SW 1271 (cell line): ENCODE measurements around the gene MCTP2.
"Not testable (repeated sequence)": the region's sequence is repeated elsewhere in the genome, so short reads cannot be mapped to it uniquely, and the experiment has no call there.

ENCODE experiments used
- DNase-seq, 2 experiments: peaks; one replicate each; lab custom pipeline; 2025; lab: John Stamatoyannopoulos, UW

The MCTP2 gene

DNA sequence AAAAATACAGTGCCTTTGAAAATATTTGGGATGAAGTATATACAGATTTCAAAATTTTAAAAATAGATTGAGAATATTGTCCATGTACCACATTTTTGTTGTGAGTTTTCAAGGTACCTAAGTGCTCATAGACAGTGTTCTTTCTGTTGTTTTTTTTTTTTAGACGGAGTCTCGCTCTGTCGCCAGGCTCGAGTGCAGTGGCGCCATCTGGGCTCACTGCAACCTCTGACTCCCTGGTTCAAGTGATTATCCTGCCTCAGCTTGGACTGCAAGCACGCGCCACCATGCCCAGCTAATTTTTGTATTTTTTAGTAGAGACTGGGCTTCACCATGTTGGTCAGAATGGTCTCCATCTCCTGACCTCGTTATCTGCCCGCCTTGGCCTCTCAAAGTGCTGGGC is 223.9 kb downstream of the MCTP2 start:
- DNase-seq, result no peak

DNA sequence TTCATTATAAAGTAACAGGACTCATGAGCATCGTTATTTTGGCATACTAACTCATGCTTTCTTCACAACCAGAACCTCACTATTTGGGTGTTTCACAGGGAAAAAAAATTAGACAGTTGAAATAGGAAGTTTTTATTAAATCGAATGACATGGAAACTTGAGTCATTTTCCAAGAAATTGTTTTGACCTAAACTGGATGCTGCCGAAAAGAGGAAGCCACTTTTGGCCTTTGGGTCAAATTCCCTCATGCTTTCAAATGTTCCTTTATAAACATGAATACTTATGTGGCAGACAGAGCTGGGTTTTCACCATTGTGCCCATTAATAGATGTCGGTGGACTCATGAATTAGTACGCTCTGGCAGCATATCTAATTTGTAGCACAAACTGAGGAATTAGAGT is 224.9 kb downstream of the MCTP2 start:
- DNase-seq, result no peak

DNA sequence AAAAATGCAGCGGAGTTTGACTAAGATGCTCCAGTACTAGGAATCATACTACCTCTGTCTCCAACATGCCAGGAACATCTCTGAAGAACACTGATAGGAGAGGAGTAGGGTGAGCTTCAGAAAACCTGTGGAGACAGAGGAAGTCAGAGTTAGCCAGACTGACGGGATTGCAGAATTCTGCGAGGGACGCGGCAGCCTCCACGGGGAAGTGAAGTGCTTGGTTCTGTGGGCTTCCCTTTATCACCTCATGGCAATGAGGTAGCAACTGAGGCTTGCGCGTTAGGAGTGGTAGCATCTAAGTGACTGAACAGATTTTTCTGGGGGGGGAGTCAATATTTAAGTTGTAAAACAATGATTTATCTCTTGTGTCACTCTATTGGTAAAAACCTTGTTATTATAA is 226.3 kb downstream of the MCTP2 start:
- DNase-seq, result no peak

DNA sequence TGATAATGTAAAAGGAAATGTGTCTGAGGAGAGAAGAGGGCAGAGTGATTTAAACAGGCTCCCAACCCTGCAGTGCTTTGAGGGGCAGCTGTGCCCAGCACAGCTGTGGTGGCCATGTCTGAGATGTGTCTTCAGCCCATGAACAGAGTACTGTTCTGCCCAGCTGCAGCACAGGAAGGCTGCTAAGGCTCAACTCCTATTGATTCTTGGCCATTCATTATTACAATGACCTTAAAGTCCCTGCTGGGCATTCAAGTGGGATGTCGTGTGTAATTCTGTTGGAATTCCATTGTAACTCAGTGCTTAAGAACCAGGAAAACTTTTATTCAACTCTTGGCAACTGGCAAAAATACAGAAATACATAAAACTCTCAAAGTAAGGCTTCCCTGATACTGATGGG is 229.3 kb downstream of the MCTP2 start:
- DNase-seq, result no peak

DNA sequence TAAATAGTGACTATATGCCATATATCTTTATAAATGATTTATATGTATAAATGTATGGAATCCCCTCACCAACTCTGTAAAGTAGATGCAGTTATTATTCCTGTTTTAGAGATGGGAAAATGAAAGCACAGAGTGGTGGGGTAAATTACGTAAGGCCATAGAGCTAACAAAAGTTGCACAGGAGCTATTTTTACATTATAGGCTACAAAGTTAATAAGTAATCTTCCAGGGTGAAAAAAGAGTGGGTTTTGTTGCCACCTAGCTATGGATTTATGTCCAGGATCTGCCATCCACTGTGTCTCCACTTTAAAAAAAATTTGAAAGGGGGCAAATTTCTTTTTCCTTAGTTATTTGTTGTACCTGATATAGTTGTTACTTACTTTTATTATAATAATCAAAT is 235.7 kb downstream of the MCTP2 start:
- no peak for DNase-seq

DNA sequence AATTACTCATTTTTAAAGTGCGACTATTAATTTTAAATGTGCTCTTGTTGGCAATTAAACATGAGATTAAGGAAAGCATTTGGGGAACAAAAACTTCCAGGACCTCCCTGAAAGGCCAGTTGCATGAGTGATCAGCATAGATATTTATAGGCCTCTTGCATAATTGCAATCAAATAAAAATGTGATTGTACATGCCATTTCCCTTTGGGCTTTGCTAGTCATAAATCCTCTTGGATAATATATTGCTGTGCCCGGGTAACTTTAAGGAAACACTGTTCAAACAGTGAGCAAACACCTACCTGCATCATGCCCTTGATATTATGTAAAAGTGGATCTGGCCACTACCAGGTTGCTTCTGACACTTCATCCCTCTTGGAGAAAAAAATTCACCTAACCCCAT is 239.1 kb downstream of the MCTP2 start:
- no peak for DNase-seq

DNA sequence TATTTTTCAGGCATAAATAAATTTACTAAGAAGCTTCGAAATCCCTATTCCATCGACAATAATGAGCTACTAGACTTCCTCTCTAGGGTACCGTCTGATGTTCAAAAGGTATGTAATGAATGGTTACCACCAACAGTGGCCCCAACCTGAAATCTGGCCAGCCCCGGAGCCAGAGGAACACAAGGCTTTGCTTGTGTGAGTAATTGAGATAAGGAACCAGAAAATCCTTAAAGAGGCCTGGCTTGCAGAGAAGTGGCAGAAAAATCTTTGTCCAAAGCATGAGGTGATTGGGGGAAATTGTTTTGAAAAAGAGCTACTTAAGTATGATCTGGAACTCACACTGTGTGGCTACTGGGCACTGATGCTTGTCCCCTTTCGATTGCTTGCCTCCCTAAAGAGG is 245.3 kb downstream of the MCTP2 start:
- DNase-seq, result no peak

DNA sequence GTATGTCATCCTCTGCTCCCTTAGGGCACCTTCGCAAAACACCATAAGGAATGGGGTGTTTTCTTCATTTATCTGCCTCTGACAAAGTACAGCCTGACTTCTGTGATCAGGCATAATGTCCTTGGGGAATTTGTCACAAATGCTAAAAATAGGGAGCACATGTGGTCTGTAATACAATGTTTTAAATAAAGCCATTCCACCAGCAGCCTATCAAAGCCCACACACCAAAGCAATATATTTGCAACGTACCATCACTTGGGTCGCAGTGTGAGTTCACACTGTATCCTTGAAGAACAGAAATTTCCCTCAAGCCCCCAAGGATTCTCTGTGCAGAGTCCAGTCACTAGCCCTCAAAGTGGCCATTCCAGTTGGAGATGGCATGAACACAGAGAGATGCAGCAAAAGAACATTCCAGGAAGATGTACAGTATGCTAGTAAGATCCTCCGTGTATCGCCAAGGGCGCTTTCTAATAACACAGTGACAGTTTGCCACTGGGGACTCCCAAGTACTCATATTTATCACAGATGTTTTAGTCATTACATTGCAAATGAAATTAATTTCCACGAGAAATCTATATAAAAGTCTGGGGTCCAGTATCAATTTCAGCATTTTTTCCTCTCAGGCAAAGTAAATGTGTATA is 246.7 kb downstream of the MCTP2 start:
- no peak for DNase-seq

DNA sequence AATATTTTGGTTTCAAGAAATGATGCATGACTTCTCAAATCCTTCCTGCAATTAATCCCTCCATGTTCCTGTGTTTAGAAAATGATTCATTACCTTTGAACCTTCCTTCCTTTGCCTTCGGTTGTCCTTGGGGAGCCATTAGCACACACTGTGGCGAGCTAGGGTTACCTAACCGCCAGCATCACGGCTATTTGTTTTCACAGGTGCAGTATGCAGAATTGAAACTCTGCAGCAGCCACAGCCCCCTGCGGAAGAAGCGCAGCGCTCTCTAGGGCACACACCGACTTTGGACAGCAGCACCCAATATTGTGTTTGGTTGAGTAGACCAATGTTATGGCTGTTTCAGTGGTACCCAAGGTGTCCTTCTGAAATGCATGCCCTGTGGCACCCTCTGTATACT is 247.4 kb downstream of the MCTP2 start:
- DNase-seq, result no peak

DNA sequence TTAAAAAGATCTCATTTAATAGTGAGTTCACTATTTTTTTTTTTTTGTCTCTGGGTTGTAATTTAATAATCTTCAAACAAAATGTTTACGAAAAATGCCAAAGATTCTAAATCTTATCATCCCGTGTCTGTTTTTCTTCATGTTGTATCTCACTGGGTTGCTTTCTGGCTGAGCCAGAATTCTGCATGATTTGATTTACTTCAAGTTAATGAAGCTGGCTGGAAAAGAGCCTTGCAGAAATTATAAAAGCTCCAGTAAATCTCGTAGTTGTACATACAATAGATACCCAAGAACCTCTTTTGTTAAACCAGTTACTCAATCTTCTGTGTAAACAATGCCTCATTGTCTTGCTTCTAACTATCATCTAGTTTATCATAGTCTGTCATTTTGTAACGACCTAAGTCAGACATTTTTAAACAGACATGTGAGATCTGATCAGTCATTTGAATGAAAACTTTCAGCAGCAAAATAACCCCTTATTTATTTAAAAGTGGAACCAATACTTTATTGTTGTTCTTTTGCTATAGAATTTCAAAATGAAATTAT is 249.0 kb downstream of the MCTP2 start:
- no peak for DNase-seq

DNA sequence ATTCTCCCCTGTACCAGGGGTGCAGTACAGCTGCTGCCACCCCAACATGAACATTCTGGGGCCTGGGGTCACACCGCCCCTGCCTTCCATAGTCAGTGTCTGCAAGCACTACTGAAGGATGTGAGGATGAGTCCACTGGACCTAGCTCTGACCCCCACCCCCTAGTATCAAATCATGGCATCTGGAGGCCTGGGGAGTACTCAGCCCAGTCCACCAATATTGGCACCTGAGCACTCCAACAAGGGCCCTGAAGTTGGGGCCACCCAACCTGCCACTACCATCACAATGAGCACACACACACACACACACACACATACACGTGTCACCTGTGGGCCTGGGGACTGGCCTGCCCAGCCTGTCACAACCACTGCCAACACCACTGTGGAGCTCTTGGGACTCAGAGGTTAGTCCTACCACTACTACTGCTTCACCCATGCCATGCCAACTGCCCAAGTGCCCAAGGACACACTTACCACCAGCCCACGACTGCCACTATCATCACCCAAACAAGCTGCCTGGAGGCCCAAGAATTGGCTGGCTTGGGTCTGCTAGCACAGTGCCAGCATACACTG is 253.9 kb downstream of the MCTP2 start:
- DNase-seq, result no peak

DNA sequence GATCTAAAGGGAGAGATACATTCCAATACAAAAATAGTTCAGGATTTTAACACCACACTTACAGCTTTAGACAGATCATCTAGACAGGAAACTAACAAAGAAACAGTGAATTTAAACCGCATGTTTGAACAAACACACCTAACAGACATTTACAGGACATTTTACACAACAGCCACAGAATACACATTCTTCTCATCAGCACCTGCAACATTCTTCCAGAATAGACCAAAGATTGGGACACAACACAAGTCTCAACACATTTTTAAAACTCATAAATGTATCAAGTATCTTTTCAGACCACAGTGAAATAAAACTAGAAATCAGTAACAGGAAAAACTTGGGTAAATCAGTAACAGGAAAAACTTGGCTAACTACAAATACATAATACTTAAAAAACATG is 256.3 kb downstream of the MCTP2 start:
- no peak for DNase-seq

DNA sequence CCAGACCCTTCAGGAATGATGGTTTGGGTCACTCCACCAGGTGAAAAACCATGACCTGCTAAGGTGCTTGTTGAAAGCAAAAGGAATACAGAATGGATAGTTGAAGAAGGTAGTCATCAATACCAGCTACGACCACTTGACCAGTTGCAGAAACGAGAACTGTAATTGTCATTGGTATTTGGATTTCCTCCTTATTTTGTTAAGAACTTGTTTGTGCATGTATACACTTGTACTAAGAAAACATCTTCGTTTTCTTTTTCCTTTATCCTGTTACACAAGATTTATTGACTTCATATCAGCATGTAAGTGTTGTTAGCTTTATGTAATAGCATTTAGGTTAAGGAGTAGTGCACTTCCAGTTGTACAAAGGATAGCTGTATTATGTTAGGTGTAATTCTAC is 261.8 kb downstream of the MCTP2 start:
- no peak for DNase-seq

DNA sequence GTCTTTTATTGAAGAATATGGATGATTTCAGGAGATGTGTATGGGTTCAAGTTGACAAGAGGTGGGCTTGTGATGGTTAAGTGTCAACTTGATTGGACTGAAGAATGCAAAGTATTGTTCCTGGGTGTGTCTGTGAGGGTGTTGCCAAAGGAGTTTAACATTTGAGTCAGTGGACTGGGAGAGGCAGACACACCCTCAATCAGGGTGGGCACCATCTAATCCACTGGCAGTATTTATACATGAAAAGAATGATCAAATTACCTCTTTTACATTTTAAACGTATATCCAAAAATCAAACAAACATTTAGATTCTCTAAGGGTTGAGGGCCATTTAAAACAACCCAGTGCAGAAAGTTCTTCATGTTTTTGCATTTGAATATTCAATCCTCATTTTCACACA is 262.2 kb downstream of the MCTP2 start:
- not testable (repeated sequence) for DNase-seq

DNA sequence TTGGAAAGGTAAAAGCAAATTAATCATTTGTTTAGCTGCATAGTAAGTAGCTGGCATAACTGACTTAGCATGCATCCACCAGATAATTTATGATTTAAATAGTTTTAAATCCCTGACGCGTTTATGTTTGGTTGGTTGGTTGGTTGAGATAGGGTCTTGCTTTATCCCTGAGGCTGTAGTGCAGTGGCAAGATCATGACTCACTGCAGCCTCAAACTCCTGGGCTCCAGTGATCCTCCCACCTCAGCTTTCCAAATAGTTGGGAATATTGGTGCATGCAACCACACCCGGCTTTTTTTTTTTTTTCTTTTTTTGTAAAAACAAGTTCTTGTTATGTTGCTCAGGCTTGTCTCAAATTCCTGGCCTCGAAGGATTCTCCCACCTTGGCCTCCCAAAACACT is 263.4 kb downstream of the MCTP2 start:
- DNase-seq, result no peak

DNA sequence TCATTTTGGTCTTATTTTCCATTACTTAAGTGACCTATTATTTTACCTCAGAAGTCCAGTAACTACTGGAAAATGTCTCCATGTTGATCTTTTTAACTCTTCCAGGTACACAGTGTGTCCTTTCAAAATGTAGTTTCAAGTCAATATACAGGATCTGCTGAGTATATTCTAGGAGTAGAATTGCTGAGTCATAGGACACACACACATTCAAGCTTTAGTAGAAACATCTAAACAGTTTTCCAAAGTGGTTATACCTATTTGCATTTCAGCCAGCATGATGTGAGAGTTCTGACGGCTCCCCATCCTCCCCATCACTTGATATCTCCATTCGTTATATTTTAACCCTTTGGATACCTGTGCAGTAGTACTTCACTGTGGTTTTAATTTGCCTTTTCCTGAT is 271.9 kb downstream of the MCTP2 start:
- no peak for DNase-seq

DNA sequence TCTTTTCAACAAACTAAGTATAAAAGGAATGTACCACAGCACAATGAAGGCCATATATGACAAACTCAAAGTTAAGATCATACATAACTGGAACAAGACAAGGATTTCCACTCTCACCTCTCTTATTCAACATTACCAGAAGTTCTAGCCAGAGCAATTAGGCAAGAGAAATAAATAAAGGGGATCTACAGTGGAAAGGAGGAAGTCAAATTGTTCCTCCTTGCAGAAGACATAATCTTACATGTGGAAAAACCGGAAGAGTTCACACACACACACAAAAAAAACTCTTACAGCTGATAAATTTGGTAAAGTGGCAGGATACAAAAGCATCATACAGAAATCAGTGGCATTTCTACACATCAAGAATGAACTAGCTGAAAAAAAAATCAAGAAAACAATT is 277.9 kb downstream of the MCTP2 start:
- no peak for DNase-seq

DNA sequence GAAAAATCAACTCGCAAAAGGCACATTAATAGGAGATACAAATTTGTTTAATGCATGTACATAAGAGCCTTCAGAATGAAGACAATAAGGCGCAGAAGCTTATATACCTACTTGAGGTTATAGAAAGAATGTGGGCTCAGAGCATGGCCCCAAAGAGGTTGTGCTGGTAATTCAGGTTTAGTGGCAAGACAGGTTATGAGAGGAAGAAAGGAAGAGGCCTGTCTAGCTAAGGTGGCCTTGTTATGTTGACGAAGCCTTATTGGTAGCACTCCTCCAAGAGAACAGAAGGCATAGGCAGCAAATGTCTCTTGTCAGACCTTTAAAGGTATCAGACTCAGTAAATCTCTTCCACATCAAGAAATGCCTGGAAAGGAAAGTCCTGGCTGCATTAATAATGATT is 290.8 kb downstream of the MCTP2 start:
- no peak for DNase-seq

DNA sequence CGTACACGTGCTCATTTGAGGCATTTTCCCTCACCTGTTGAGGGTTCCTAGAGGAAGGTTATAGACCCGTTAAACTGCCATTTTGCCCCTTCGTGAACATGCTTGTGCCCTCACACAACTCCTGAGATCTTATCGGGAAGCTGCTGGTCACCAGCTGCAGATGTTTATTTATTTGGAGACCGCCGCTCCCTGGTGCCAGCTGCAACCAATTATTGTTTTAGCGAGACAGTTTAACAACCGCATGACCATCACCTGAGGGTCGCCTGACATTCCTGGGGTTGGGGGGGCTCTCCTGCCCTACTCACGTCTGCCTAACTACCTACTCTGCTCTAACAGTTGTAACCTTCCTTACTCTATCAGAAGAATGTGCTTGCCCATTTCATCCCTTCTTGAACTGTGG is 292.5 kb downstream of the MCTP2 start:
- DNase-seq, result no peak

DNA sequence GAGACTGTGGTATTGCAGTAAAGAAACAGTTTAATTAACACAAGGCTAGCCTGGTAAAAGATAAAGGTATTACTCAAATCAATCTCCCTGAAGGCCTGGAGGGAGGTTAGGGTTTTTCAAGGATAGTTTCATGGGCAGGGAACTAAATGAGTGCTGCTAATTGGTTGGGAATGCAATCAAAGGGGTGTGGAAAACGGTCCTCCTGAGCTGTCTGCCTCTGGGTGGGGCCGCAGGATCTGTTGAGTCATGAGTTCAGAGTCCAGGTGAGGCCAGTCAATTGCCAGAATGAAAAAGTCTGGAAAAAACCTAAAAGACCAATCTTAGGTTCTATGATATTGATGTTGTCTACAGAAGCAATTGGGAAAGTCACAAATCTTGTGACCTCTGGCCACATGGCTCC is 293.2 kb downstream of the MCTP2 start:
- DNase-seq, result no peak

DNA sequence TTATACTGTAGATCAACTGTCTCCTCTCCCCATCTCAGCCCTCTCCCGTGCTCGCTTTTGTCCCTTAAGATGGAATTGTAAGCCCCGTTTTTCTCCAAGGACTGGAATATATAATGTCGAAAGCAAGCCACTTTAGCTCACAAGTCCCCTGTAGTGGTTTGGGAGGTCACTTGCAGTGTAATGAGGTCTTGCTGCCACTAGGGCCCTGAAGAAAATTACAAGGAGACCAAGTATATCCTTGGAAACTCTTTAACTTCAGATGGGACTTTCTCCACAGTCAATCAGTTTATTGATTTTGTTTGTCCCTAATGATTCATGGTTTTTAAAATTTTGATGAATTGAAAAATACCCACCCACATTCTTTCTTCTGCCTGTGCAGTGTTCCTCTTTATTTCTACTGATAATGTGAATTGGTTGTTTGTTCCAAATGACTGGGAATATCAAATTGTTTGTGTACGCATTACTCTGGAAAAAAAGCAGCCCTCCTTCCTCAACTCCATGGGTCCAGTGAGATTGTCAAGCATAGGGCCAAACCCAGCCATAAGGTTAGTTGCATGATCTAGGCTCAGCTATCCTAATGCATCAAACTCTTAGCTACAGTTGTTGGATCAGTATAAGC is 294.8 kb downstream of the MCTP2 start:
- no peak for DNase-seq

DNA sequence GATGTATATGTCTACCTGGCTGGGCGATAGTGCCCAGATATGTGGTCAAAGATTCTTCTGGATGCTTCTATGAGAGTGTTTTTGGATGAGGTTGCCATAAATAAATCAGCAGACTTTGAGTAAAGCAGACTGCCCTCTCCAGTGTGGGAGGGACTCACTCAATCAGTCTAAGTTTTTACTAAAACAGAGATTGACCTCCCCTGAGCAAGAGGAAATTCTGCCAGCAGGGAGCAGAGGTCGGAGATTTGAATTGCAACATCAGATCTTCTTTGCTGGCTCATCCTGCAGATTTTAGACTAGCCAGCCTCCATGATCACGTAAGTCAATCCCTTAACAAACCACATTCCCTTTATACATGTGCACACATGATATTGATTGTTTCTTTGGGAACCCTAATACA is 300.9 kb downstream of the MCTP2 start:
- no peak for DNase-seq
